H9 (cell line): ENCODE results near the gene OR2V1. TPM values are rescaled to one million over a fixed set of nuclear protein-coding genes. Genes with fewer than 3 reads are reported as not detected.
A peak's percentile ranks its signal among the peaks of the same experiment; 100 is the strongest.

Experiments
- DNase-seq: peaks from one replicate; pipeline ENCODE4 v3.0.0-alpha.2; 2017
- H2AFZ ChIP-seq: one replicate; pipeline ENCODE4 v1.6.1; 2013; ENCODE audit warnings: mild to moderate bottlenecking, low read length, control low read depth, moderate library complexity
- H2AK5ac ChIP-seq: 2 replicates; pipeline ENCODE4 v1.6.1; 2013; ENCODE audit warnings: low read length, control low read depth, mixed read lengths; ENCODE audit not compliant: insufficient read length
- H2BK120ac ChIP-seq: one replicate; pipeline ENCODE4 v1.6.1; 2013; ENCODE audit warnings: low read depth, mild to moderate bottlenecking, low read length, control low read depth, inconsistent platforms; ENCODE audit not compliant: poor library complexity, severe bottlenecking
- H2BK12ac ChIP-seq: 2 replicates; pipeline ENCODE4 v1.6.1; 2013; ENCODE audit warnings: low read length, control low read depth, mixed read lengths, low read depth; ENCODE audit not compliant: insufficient read length
- H2BK15ac ChIP-seq: 2 replicates; pipeline ENCODE4 v1.6.1; 2013; ENCODE audit warnings: low read depth, low read length, control low read depth
- H2BK20ac ChIP-seq: one replicate; pipeline ENCODE4 v1.6.1; 2013; ENCODE audit warnings: low read depth, mild to moderate bottlenecking, low read length, control low read depth, inconsistent platforms; ENCODE audit not compliant: poor library complexity, severe bottlenecking
- H2BK5ac ChIP-seq: 2 replicates; pipeline ENCODE4 v1.6.1; 2013; ENCODE audit warnings: low read length, control low read depth, mixed read lengths; ENCODE audit not compliant: insufficient read length
- H3K14ac ChIP-seq: 2 replicates; pipeline ENCODE4 v1.6.1; 2013; ENCODE audit warnings: low read length, control low read depth; ENCODE audit not compliant: insufficient read depth
- H3K18ac ChIP-seq: 2 replicates; pipeline ENCODE4 v1.6.1; 2013; ENCODE audit warnings: low read depth, mild to moderate bottlenecking, mixed read lengths, low read length, control low read depth; ENCODE audit not compliant: insufficient read length
- H3K23ac ChIP-seq: 2 replicates; pipeline ENCODE4 v1.6.1; 2013; ENCODE audit warnings: low read length, control low read depth, mixed read lengths, low read depth; ENCODE audit not compliant: insufficient read length
- H3K23me2 ChIP-seq: 2 replicates; pipeline ENCODE4 v1.6.1; 2013; ENCODE audit warnings: low read depth, mild to moderate bottlenecking, mixed read lengths, low read length, control low read depth; ENCODE audit not compliant: insufficient read length, poor library complexity, severe bottlenecking
- H3K27ac ChIP-seq: 2 replicates; pipeline ENCODE4 v1.5.1; 2013; ENCODE audit warnings: low read length, control low read depth, mixed read lengths, low read depth; ENCODE audit not compliant: insufficient read length
- H3K27me3 ChIP-seq: 2 replicates; pipeline ENCODE4 v1.6.1; 2013; ENCODE audit warnings: low read length, control low read depth, inconsistent platforms; ENCODE audit not compliant: insufficient read depth
- H3K4ac ChIP-seq: 2 replicates; pipeline ENCODE4 v1.6.1; 2013; ENCODE audit warnings: low read depth, mild to moderate bottlenecking, control low read depth, inconsistent platforms, low read length, moderate library complexity
- H3K4me1 ChIP-seq: 2 replicates; pipeline ENCODE4 v1.6.1; 2013; ENCODE audit warnings: low read length, control low read depth, inconsistent platforms; ENCODE audit not compliant: insufficient read depth
- H3K4me2 ChIP-seq: 2 replicates; pipeline ENCODE4 v1.6.1; 2013; ENCODE audit warnings: low read length, control low read depth, mixed read lengths; ENCODE audit not compliant: insufficient read length, insufficient read depth
- H3K56ac ChIP-seq: 2 replicates; pipeline ENCODE4 v1.6.1; 2013; ENCODE audit warnings: low read depth, mild to moderate bottlenecking, mixed read lengths, low read length, control low read depth; ENCODE audit not compliant: insufficient read length
- H3K79me1 ChIP-seq: 2 replicates; pipeline ENCODE4 v1.6.1; 2013; ENCODE audit warnings: low read depth, mild to moderate bottlenecking, moderate library complexity, low read length, control low read depth, inconsistent platforms; ENCODE audit not compliant: insufficient read depth, poor library complexity, severe bottlenecking
- H3K79me2 ChIP-seq: 2 replicates; pipeline ENCODE4 v1.6.1; 2013; ENCODE audit warnings: low read length, control low read depth, inconsistent platforms; ENCODE audit not compliant: insufficient read depth
- H3K9ac ChIP-seq: 2 replicates; pipeline ENCODE4 v1.6.1; 2013; ENCODE audit warnings: low read length, control low read depth, mixed read lengths; ENCODE audit not compliant: insufficient read length; ENCODE audit errors: extremely low read depth
- H3K9me3 ChIP-seq: one replicate; pipeline ENCODE4 v1.6.1; 2013; ENCODE audit warnings: low read depth, low read length, inconsistent platforms; ENCODE audit not compliant: control insufficient read depth
- H3T11ph ChIP-seq: one replicate; pipeline ENCODE4 v1.6.1; 2013; ENCODE audit warnings: mild to moderate bottlenecking, low read length, control low read depth, inconsistent platforms
- H4K20me1 ChIP-seq: one replicate; pipeline ENCODE4 v1.6.1; 2013; ENCODE audit not compliant: control insufficient read depth, insufficient read length, insufficient read depth
- H4K5ac ChIP-seq: 2 replicates; pipeline ENCODE4 v1.6.1; 2013; ENCODE audit warnings: low read depth, mild to moderate bottlenecking, mixed read lengths, low read length, control low read depth; ENCODE audit not compliant: insufficient read length
- H4K8ac ChIP-seq: replicated peaks from 2 replicates; pipeline ENCODE4 v1.6.1; 2013; ENCODE audit warnings: low read length, control low read depth, mixed read lengths, low read depth; ENCODE audit not compliant: insufficient read length
- H4K91ac ChIP-seq: 2 replicates; pipeline ENCODE4 v1.6.1; 2013; ENCODE audit warnings: low read depth, mild to moderate bottlenecking, moderate library complexity, mixed read lengths, low read length, control low read depth; ENCODE audit not compliant: insufficient read length
- H3K27ac Mint-ChIP-seq, 3 experiments: 2 replicates in 2 of 3; 3 replicates in 1 of 3; pipeline ENCODE4 v1.8.0; 2020 to 2021; ENCODE audit warnings: mixed read lengths in 3 of 3, mild to moderate bottlenecking in 1 of 3, moderate library complexity in 1 of 3
- H3K27me3 Mint-ChIP-seq: 2 replicates; pipeline ENCODE4 v1.8.0; 2021; ENCODE audit warnings: low read depth, mild to moderate bottlenecking, moderate library complexity, mixed read lengths
- H3K36me3 Mint-ChIP-seq, 3 experiments: 2 replicates in 2 of 3; 3 replicates in 1 of 3; pipeline ENCODE4 v1.8.0; 2020 to 2021; ENCODE audit warnings: low read depth in 3 of 3, mixed read lengths in 3 of 3; ENCODE audit not compliant: insufficient read depth in 1 of 3
- H3K4me1 Mint-ChIP-seq, 2 experiments: 2 replicates each; pipeline ENCODE4 v1.8.0; 2020; ENCODE audit warnings: mixed read lengths in 2 of 2
- H3K4me3 Mint-ChIP-seq, 2 experiments: 2 replicates in 1 of 2; 3 replicates in 1 of 2; pipeline ENCODE4 v1.8.0; 2020 to 2021; ENCODE audit warnings: mild to moderate bottlenecking in 2 of 2, mixed read lengths in 2 of 2, moderate library complexity in 1 of 2
- H3K9me3 Mint-ChIP-seq, 2 experiments: 2 replicates in 1 of 2; 3 replicates in 1 of 2; pipeline ENCODE4 v1.8.0; 2020; ENCODE audit warnings: mild to moderate bottlenecking in 2 of 2, mixed read lengths in 2 of 2, moderate library complexity in 1 of 2
- CTCF ChIP-seq: fragments of 200-600 bp; sonication (generic); conservative IDR thresholded peaks from 3 replicates; pipeline ENCODE4 v1.8.0; 2021; ENCODE audit warnings: antibody characterized with exemption, mild to moderate bottlenecking
- WGBS: extraction: QIAGEN DNeasy Blood & Tissue Kit; methylation state at CpG from one replicate; pipeline ENCODE4 v1.1.7; 2013; ENCODE audit warnings: missing lambda C conversion rate, low lambda C conversion rate, mixed read lengths; ENCODE audit not compliant: insufficient read length; ENCODE audit errors: extremely low coverage; 5-methylcytosine and 5-hydroxymethylcytosine counted together
- total RNA-seq: library from RNA; stranded (reverse); gene quantifications from 2 replicates; pipeline ENCODE4 v1.2.1, GENCODE V29; 2021

Gene OR2V1
- total RNA-seq, 1 experiment from 2014 or later, result not detected

GRCh38 chr5:181087309-181087708 lies 43.7 kb downstream of the OR2V1 start:
- Histone ChIP-seq H3K9me3 (no peaks in the 10 kb centered on the region), H2AK5ac (no peak overlapping the region), H2BK120ac (no peak overlapping the region), H2BK12ac (no peak overlapping the region), H3K4ac (no peak overlapping the region), H3K23me2 (no peaks in the 10 kb centered on the region), H3K79me2 (no peaks in the 10 kb centered on the region), H2BK20ac (no peak overlapping the region), H4K8ac (no peak overlapping the region), H3K23ac (no peak overlapping the region), H3K14ac (no peak overlapping the region), H3K79me1 (no peaks in the 10 kb centered on the region), H3K18ac (peak overlapping the region; percentile 64), H4K5ac (no peak overlapping the region), H3K4me2 (no peak overlapping the region), H3K4me1 (0 out of 2 replicates have a peak, but pooled peaks cover 2% of the 10 kb centered on the region), H3K27me3 (no peaks in the 10 kb centered on the region; the same call in 1 of the 2 replicates), H2BK5ac (no peak overlapping the region), H3K27ac (no peak overlapping the region), H4K20me1 (no peaks in the 10 kb centered on the region), H3K9ac (no peak overlapping the region), H4K91ac (no peak overlapping the region), H3K56ac (no peak overlapping the region), H3T11ph (no peak overlapping the region), H2BK15ac (no peak overlapping the region), H2AFZ (no peak overlapping the region)
- no peaks in the 10 kb centered on the region for H3K36me3 Mint-ChIP-seq
- H3K27me3 Mint-ChIP-seq, result peaks cover 44% of the 10 kb centered on the region
- H3K27ac Mint-ChIP-seq, result no peak overlapping the region
- no peak for TF ChIP-seq CTCF
- WGBS, result no CpG with 5 or more reads among the region's 10 CpGs
- no peak for DNase-seq
- H3K9me3 Mint-ChIP-seq, result no peaks in the 10 kb centered on the region; a peak in 1 of 5 replicates
- no peak overlapping the region for H3K4me3 Mint-ChIP-seq
- peaks cover 7 to 15% of the 10 kb centered on the region in 2 experiments; a peak in 3 of 4 replicates for H3K4me1 Mint-ChIP-seq
